Fibroblast of lung (primary cell): Measurements from ENCODE around the gene MCF2L. TPM values are rescaled to one million over a fixed set of nuclear protein-coding genes. Genes with fewer than 3 reads are reported as not detected.
A peak's percentile ranks its signal among the peaks of the same experiment; 100 is the strongest.

ENCODE experiments used
- DNase-seq, 2 donors: peaks; one replicate each; pipeline versions ENCODE4 v3.0.0 to v3.0.0-alpha.2; 2010; ENCODE audit warnings: low read depth in 2 of 2
- H2AFZ ChIP-seq: 2 replicates; pipeline ENCODE4 v1.5.1; 2012; ENCODE audit warnings: low read length, control low read depth, inconsistent platforms
- H3K27ac ChIP-seq: 2 replicates; pipeline ENCODE4 v1.5.1; 2011; ENCODE audit warnings: low read length, control low read depth; ENCODE audit not compliant: insufficient read depth
- H3K27me3 ChIP-seq: 2 replicates; pipeline ENCODE4 v1.5.1; 2011; ENCODE audit warnings: mild to moderate bottlenecking, low read length; ENCODE audit not compliant: control insufficient read depth, insufficient read depth
- H3K36me3 ChIP-seq: 2 replicates; pipeline ENCODE4 v1.5.1; 2011; ENCODE audit warnings: low read length; ENCODE audit not compliant: control insufficient read depth, insufficient read depth
- H3K4me1 ChIP-seq: 2 replicates; pipeline ENCODE4 v1.5.1; 2011; ENCODE audit warnings: low read length; ENCODE audit not compliant: control insufficient read depth, insufficient read depth; ENCODE audit errors: extremely low read depth
- H3K4me2 ChIP-seq: 2 replicates; pipeline ENCODE4 v1.5.1; 2011; ENCODE audit warnings: low read length, control low read depth; ENCODE audit not compliant: insufficient read depth; ENCODE audit errors: extremely low read depth
- H3K4me3 ChIP-seq, 4 experiments: fragments of 200-600 bp in 1 of 4; sonication (generic) in 1 of 4; replicated peaks in 1 of 4; 2 replicates each; pipeline ENCODE4 v1.5.1; 2011 to 2016; ENCODE audit warnings: low read length in 4 of 4, low read depth in 3 of 4, mild to moderate bottlenecking in 3 of 4, control low read depth in 2 of 4, inconsistent platforms in 1 of 4, mixed read lengths in 1 of 4; ENCODE audit not compliant: insufficient read depth in 1 of 4; ENCODE audit errors: control extremely low read depth in 1 of 4
- H3K79me2 ChIP-seq: 2 replicates; pipeline ENCODE4 v1.5.1; 2012; ENCODE audit warnings: mild to moderate bottlenecking, low read length, inconsistent platforms; ENCODE audit not compliant: control insufficient read depth, insufficient read depth
- H3K9ac ChIP-seq: 2 replicates; pipeline ENCODE4 v1.5.1; 2011; ENCODE audit warnings: mild to moderate bottlenecking, low read length, control low read depth; ENCODE audit not compliant: insufficient read depth
- H3K9me3 ChIP-seq: 2 replicates; pipeline ENCODE4 v1.5.1; 2012; ENCODE audit warnings: low read depth, low read length; ENCODE audit not compliant: control insufficient read depth, insufficient read depth
- H4K20me1 ChIP-seq: 2 replicates; pipeline ENCODE4 v1.5.1; 2011; ENCODE audit warnings: low read length; ENCODE audit not compliant: control insufficient read depth, insufficient read depth; ENCODE audit errors: extremely low read depth
- CTCF ChIP-seq, 2 donors: IDR thresholded peaks in 1 of 2; conservative IDR thresholded peaks in 1 of 2; 1 replicate in 1 of 2; 2 replicates in 1 of 2; pipeline ENCODE4 v1.5.1; 2011 to 2012; ENCODE audit warnings: low read length in 2 of 2, control low read depth in 1 of 2, inconsistent platforms in 1 of 2, low read depth in 1 of 2, mild to moderate bottlenecking in 1 of 2
- EZH2 ChIP-seq: IDR thresholded peaks from 2 replicates; pipeline ENCODE4 v1.5.1; 2012; ENCODE audit warnings: low read length, control low read depth, mild to moderate bottlenecking; ENCODE audit errors: missing control alignments
- polyA plus RNA-seq, 2 donors: library from polyadenylated mRNA; depleted of rRNA in 1 of 2; stranded (reverse) in 1 of 2; unstranded in 1 of 2; fragments of >200 nt; gene quantifications; 2 replicates each; pipeline ENCODE4 v1.2.1, GENCODE V29; 2011 to 2012; ENCODE audit warnings: missing spikeins in 1 of 2
- total RNA-seq: library from RNA; depleted of rRNA; stranded (reverse); fragments of >200 nt; gene quantifications from 2 replicates; pipeline ENCODE4 v1.2.1, GENCODE V29; 2014

The MCF2L gene
- total and polyA plus RNA-seq, 2 donors (not counting 1 experiment from before 2014, with no cell fraction given) = 0.18 to 3.3 TPM

- H3K9me3 ChIP-seq = no peaks in the 10 kb centered on the region
- H2AFZ ChIP-seq = peak within 1 kb of the TSS; percentile 96
- no peaks in the 10 kb centered on the region for H3K4me1 ChIP-seq
- peak within 1 kb of the TSS; percentile 82 for H3K4me2 ChIP-seq
- H3K27me3 ChIP-seq = peaks cover 5% of the 10 kb centered on the region
- TF ChIP-seq CTCF (conservative IDR thresholded peaks at IDR 0.05 in 1 of 2, IDR thresholded peaks at IDR 0.05 in 1 of 2; ENCODE audit: low read depth in 1 of 2, low read length in 2 of 2) (no peak), EZH2 (no peak)
- DNase-seq = peak; percentile 21 to 74
- peak within 1 kb of the TSS; percentile 37 to 58 (median 42) for H3K4me3 ChIP-seq
- peak within 1 kb of the TSS; percentile 47 for H3K27ac ChIP-seq
- H3K79me2 ChIP-seq = no peaks in the 10 kb centered on the region
- H4K20me1 ChIP-seq = no peaks in the 10 kb centered on the region
- H3K9ac ChIP-seq = peak within 1 kb of the TSS; percentile 48
- H3K36me3 ChIP-seq = no peaks in the 10 kb centered on the region
These were observed 153.7 kb downstream of the MCF2L start, which contains the start of gene F10 for GRCh38 chr13:113122550-113123225. TSS of gene F10 (plus strand) at chr13:113122799. CDS start at chr13:113122856, 57 bp downstream.

- Histone ChIP-seq H4K20me1 (no peaks in the 10 kb centered on the region), H3K4me1 (no peaks in the 10 kb centered on the region), H3K27ac (peak overlapping the region; percentile 47), H3K4me3 (peak overlapping the region in 2 of 4 experiments; percentile 37 to 58), H3K4me2 (peak overlapping the region; percentile 82), H3K79me2 (no peaks in the 10 kb centered on the region), H2AFZ (peak overlapping the region; percentile 96), H3K9me3 (no peaks in the 10 kb centered on the region), H3K9ac (peak overlapping the region; percentile 48), H3K36me3 (no peaks in the 10 kb centered on the region), H3K27me3 (peaks cover 5% of the 10 kb centered on the region)
- no peak for DNase-seq
- TF ChIP-seq EZH2 (no peak), CTCF (conservative IDR thresholded peaks at IDR 0.05 in 1 of 2, IDR thresholded peaks at IDR 0.05 in 1 of 2; ENCODE audit: low read depth in 1 of 2, low read length in 2 of 2) (peak in 1 of 2 donors; percentile 8)
These were observed 154.5 kb downstream of the MCF2L start for GRCh38 chr13:113123226-113124201.
